ENCODE results near the gene NEK6.
A peak's percentile ranks its signal among the peaks of the same experiment; 100 is the strongest.

DNA sequence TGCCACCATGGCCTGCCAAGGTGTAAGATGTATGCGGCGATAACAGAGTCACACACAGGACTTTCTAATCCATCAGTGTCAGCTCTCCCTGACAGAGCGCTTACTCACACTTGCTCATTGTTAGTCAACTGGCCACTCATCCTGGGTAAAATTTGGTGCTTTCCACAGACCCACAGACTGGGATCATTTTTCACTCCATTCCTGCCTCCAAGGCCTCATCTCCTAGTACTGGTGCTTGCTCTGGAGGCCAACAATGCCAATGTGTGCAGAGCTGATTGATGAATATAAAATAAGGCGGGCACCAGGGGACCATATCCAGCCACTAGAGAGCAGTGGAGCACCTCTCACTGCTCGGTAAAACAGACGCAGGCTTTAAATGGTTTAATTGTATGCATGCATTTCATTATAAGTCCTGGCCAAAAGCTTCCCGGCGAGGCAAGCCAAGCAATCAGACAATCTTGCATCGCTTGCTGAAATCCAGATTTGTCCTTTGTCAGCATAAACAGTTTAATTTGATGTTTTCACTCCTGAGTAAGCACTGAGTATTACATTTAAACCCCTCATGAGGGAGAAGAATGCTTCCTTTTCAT lies 135.2 kb downstream of the NEK6 start:
- TF ChIP-seq, protein P1, sequence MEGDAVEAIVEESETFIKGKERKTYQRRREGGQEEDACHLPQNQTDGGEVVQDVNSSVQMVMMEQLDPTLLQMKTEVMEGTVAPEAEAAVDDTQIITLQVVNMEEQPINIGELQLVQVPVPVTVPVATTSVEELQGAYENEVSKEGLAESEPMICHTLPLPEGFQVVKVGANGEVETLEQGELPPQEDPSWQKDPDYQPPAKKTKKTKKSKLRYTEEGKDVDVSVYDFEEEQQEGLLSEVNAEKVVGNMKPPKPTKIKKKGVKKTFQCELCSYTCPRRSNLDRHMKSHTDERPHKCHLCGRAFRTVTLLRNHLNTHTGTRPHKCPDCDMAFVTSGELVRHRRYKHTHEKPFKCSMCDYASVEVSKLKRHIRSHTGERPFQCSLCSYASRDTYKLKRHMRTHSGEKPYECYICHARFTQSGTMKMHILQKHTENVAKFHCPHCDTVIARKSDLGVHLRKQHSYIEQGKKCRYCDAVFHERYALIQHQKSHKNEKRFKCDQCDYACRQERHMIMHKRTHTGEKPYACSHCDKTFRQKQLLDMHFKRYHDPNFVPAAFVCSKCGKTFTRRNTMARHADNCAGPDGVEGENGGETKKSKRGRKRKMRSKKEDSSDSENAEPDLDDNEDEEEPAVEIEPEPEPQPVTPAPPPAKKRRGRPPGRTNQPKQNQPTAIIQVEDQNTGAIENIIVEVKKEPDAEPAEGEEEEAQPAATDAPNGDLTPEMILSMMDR (IDR thresholded peaks at IDR 0.05; ENCODE audit: low read depth, low read length), result peak; percentile 43
- no peak for TF ChIP-seq POLR2A (IDR thresholded peaks at IDR 0.05; ENCODE audit: extremely low read depth, insufficient read length)

Measured in NB4 (cell line).